H1 (cell line): Measurements from ENCODE around the gene SMIM35. TPM values are rescaled to one million over a fixed set of nuclear protein-coding genes. Genes with fewer than 3 reads are reported as not detected.

Experiments used
- CTCF ChIA-PET: fragments of 300-600 bp; sonication (Branson Sonifier 250); formaldehyde crosslinking; loops from one replicate; lab custom pipeline; 2021; ENCODE audit not compliant: partially characterized antibody; lab: Charles Lee
- POLR2A ChIA-PET: fragments of 300-600 bp; sonication (Branson Sonifier 250); formaldehyde crosslinking; loops from one replicate; lab custom pipeline; 2021; ENCODE audit warnings: inconsistent platforms; ENCODE audit not compliant: partially characterized antibody; lab: Charles Lee
- DNase-seq, 2 experiments: peaks; one replicate each; pipeline versions ENCODE4 v3.0.0 to v3.0.0-alpha.2; 2010 to 2022; ENCODE audit warnings: low spot score in 2 of 2, low read depth in 1 of 2, mixed read lengths in 1 of 2
- FAIRE-seq: peaks from 2 replicates; lab custom pipeline; 2011; peaks lifted over from hg19 to GRCh38; lab: Jason Lieb, UNC
- H2AFZ ChIP-seq: 2 replicates; pipeline ENCODE4 v1.8.1; 2012; ENCODE audit warnings: low read length, inconsistent platforms
- H2AK5ac ChIP-seq: 2 replicates; pipeline ENCODE4 v1.6.1; 2013; ENCODE audit warnings: low read depth, low read length
- H2BK120ac ChIP-seq: replicated peaks from 2 replicates; pipeline ENCODE3; 2013; ENCODE audit warnings: low read depth, low read length, inconsistent platforms
- H2BK12ac ChIP-seq: 2 replicates; pipeline ENCODE4 v1.6.1; 2013; ENCODE audit warnings: low read depth, low read length
- H2BK15ac ChIP-seq: 2 replicates; pipeline ENCODE4 v1.6.1; 2013; ENCODE audit warnings: low read length
- H2BK20ac ChIP-seq: 2 replicates; pipeline ENCODE4 v1.6.1; 2013; ENCODE audit warnings: low read length
- H2BK5ac ChIP-seq: 2 replicates; pipeline ENCODE4 v1.6.1; 2013; ENCODE audit warnings: low read depth, low read length
- H3K14ac ChIP-seq: 2 replicates; pipeline ENCODE4 v1.6.1; 2013; ENCODE audit warnings: inconsistent platforms; ENCODE audit not compliant: insufficient read length
- H3K18ac ChIP-seq: 2 replicates; pipeline ENCODE4 v1.6.1; 2013; ENCODE audit warnings: low read length; ENCODE audit errors: extremely low read depth
- H3K23ac ChIP-seq: 2 replicates; pipeline ENCODE4 v1.6.1; 2013; ENCODE audit warnings: inconsistent platforms; ENCODE audit not compliant: insufficient read length
- H3K23me2 ChIP-seq: 2 replicates; pipeline ENCODE4 v1.6.1; 2013; ENCODE audit warnings: low read depth, low read length
- H3K27ac ChIP-seq: 2 replicates; pipeline ENCODE4 v1.6.1; 2011; ENCODE audit warnings: low read depth, low read length, inconsistent platforms
- H3K27me3 ChIP-seq, 4 experiments: replicated peaks in 1 of 4; 1 replicate in 1 of 4; 2 replicates in 3 of 4; pipeline versions ENCODE4 v1.6.1 to v1.8.1; 2011 to 2013; ENCODE audit warnings: low read length in 3 of 4, mild to moderate bottlenecking in 3 of 4, inconsistent platforms in 2 of 4, mixed read lengths in 2 of 4, moderate library complexity in 1 of 4; ENCODE audit not compliant: control insufficient read depth in 3 of 4, insufficient read depth in 3 of 4; ENCODE audit errors: extremely low read depth in 1 of 4
- H3K36me3 ChIP-seq, 4 experiments: 2 replicates each; pipeline versions ENCODE4 v1.6.1 to v1.8.1; 2011 to 2013; ENCODE audit warnings: mild to moderate bottlenecking in 4 of 4, low read length in 3 of 4, moderate library complexity in 2 of 4, control low read depth in 1 of 4, inconsistent platforms in 1 of 4; ENCODE audit not compliant: insufficient read depth in 4 of 4, control insufficient read depth in 2 of 4
- H3K4ac ChIP-seq: replicated peaks from 2 replicates; pipeline ENCODE3; 2013; ENCODE audit warnings: low read length, low read depth, mixed read lengths, inconsistent platforms; ENCODE audit not compliant: insufficient read length
- H3K4me1 ChIP-seq, 4 experiments: replicated peaks in 1 of 4; 1 replicate in 1 of 4; 2 replicates in 3 of 4; pipeline versions ENCODE4 v1.6.1 to v1.8.1; 2011 to 2013; ENCODE audit warnings: low read length in 3 of 4, inconsistent platforms in 2 of 4, mixed read lengths in 1 of 4; ENCODE audit not compliant: insufficient read depth in 4 of 4, control insufficient read depth in 3 of 4
- H3K4me2 ChIP-seq, 2 experiments: 2 replicates each; pipeline versions ENCODE4 v1.6.1 to v1.8.1; 2011 to 2013; ENCODE audit warnings: low read depth in 2 of 2, low read length in 2 of 2, control low read depth in 1 of 2, inconsistent platforms in 1 of 2, mild to moderate bottlenecking in 1 of 2; ENCODE audit not compliant: insufficient read depth in 1 of 2
- H3K4me3 ChIP-seq, 4 experiments: fragments of 200-600, 300-600 bp in 1 of 4; sonication (generic), shearing (Covaris generic), sonication (Bioruptor Twin) in 1 of 4; 2 replicates each; pipeline versions ENCODE4 v1.5.1 to v1.8.1; 2011 to 2016; ENCODE audit warnings: low read length in 4 of 4, low read depth in 3 of 4, control low read depth in 2 of 4, inconsistent platforms in 2 of 4, mild to moderate bottlenecking in 2 of 4, mixed read lengths in 1 of 4, moderate library complexity in 1 of 4; ENCODE audit not compliant: insufficient read depth in 2 of 4; ENCODE audit errors: extremely low read depth in 1 of 4
- H3K56ac ChIP-seq: replicated peaks from 2 replicates; pipeline ENCODE3; 2013; ENCODE audit warnings: low read depth, mild to moderate bottlenecking, mixed read lengths, low read length, inconsistent platforms; ENCODE audit not compliant: insufficient read length
- H3K79me1 ChIP-seq: 2 replicates; pipeline ENCODE4 v1.6.1; 2013; ENCODE audit warnings: low read depth, low read length, control low read depth
- H3K79me2 ChIP-seq, 2 experiments: 2 replicates each; pipeline versions ENCODE4 v1.6.1 to v1.8.1; 2012 to 2013; ENCODE audit warnings: low read length in 2 of 2, mild to moderate bottlenecking in 2 of 2, inconsistent platforms in 1 of 2; ENCODE audit not compliant: insufficient read depth in 2 of 2, control insufficient read depth in 1 of 2
- H3K9ac ChIP-seq, 4 experiments: replicated peaks in 1 of 4; 1 replicate in 1 of 4; 2 replicates in 3 of 4; pipeline versions ENCODE4 v1.6.1 to v1.8.1; 2011 to 2013; ENCODE audit warnings: low read depth in 3 of 4, low read length in 3 of 4, control low read depth in 2 of 4, mild to moderate bottlenecking in 2 of 4, moderate library complexity in 2 of 4, inconsistent platforms in 1 of 4; ENCODE audit errors: extremely low read depth in 1 of 4
- H3K9me3 ChIP-seq, 2 experiments: 2 replicates each; pipeline versions ENCODE4 v1.6.1 to v1.8.1; 2012 to 2013; ENCODE audit warnings: mild to moderate bottlenecking in 2 of 2, moderate library complexity in 2 of 2, control low read depth in 1 of 2, inconsistent platforms in 1 of 2, low read depth in 1 of 2, low read length in 1 of 2, mixed read lengths in 1 of 2; ENCODE audit not compliant: insufficient read depth in 2 of 2
- H4K20me1 ChIP-seq, 2 experiments: replicated peaks in 1 of 2; 2 replicates each; pipeline versions ENCODE3 to v1.8.1; 2011 to 2013; ENCODE audit warnings: inconsistent platforms in 2 of 2, low read length in 2 of 2, mild to moderate bottlenecking in 1 of 2; ENCODE audit not compliant: insufficient read depth in 2 of 2, control insufficient read depth in 1 of 2
- H4K5ac ChIP-seq: 2 replicates; pipeline ENCODE4 v1.6.1; 2013; ENCODE audit warnings: low read length, low read depth, mixed read lengths, inconsistent platforms; ENCODE audit not compliant: insufficient read length
- H4K8ac ChIP-seq: 2 replicates; pipeline ENCODE4 v1.8.0; 2013; ENCODE audit warnings: mild to moderate bottlenecking, moderate library complexity, low read length, inconsistent platforms; ENCODE audit not compliant: insufficient read depth; ENCODE audit errors: extremely low read depth
- H4K91ac ChIP-seq: replicated peaks from 2 replicates; pipeline ENCODE3; 2013; ENCODE audit warnings: low read length, mixed read lengths, inconsistent platforms; ENCODE audit not compliant: insufficient read length
- CEBPB ChIP-seq: IDR thresholded peaks from 2 replicates; pipeline ENCODE4 v1.6.1; 2012; ENCODE audit warnings: low read depth, low read length
- CHD1 ChIP-seq: IDR thresholded peaks from 2 replicates; pipeline ENCODE4 v1.6.1; 2012; ENCODE audit warnings: low read depth, low read length, improper control_type of control experiment
- CTBP2 ChIP-seq: IDR thresholded peaks from 2 replicates; pipeline ENCODE4 v1.7.0; 2011; ENCODE audit warnings: borderline replicate concordance, mild to moderate bottlenecking, moderate library complexity, mixed read lengths, low read length; ENCODE audit not compliant: insufficient read depth, insufficient read length
- EP300 ChIP-seq, 2 experiments: IDR thresholded peaks; 1 replicate in 1 of 2; 2 replicates in 1 of 2; pipeline ENCODE4 v1.6.1; 2011 to 2012; ENCODE audit warnings: low read depth in 2 of 2, low read length in 2 of 2, mild to moderate bottlenecking in 2 of 2, borderline replicate concordance in 1 of 2, inconsistent platforms in 1 of 2, moderate library complexity in 1 of 2
- KDM5A ChIP-seq: fragments of 200-600 bp; IDR thresholded peaks from 2 replicates; pipeline ENCODE4 v1.7.1; 2012; ENCODE audit warnings: mild to moderate bottlenecking, low read length, inconsistent platforms, mixed read lengths
- MAFK ChIP-seq: IDR thresholded peaks from 2 replicates; pipeline ENCODE4 v1.6.1; 2012; ENCODE audit warnings: low read depth, mild to moderate bottlenecking, improper control_type of control experiment, low read length
- MAX ChIP-seq: IDR thresholded peaks from 2 replicates; pipeline ENCODE4 v1.6.1; 2012; ENCODE audit warnings: inconsistent platforms
- POLR2A ChIP-seq, 2 experiments: IDR thresholded peaks; 1 replicate in 1 of 2; 2 replicates in 1 of 2; pipeline ENCODE4 v1.6.1; 2011; ENCODE audit warnings: low read depth in 2 of 2, low read length in 2 of 2, mild to moderate bottlenecking in 2 of 2; ENCODE audit errors: control extremely low read depth in 1 of 2
- RXRA ChIP-seq: IDR thresholded peaks from 2 replicates; pipeline ENCODE4 v1.6.1; 2011; ENCODE audit warnings: low read depth, mild to moderate bottlenecking, low read length, moderate library complexity; ENCODE audit not compliant: insufficient read depth
- TAF7 ChIP-seq: optimal IDR thresholded peaks from 2 replicates; pipeline ENCODE3; 2011; ENCODE audit warnings: low read depth, mild to moderate bottlenecking, inconsistent platforms, low read length, moderate library complexity, borderline replicate concordance
- TEAD4 ChIP-seq: IDR thresholded peaks from 2 replicates; pipeline ENCODE4 v1.6.1; 2012; ENCODE audit warnings: low read depth, low read length, inconsistent platforms, mixed read lengths
- YY1 ChIP-seq: IDR thresholded peaks from 2 replicates; pipeline ENCODE4 v1.6.1; 2011; ENCODE audit warnings: low read depth, mild to moderate bottlenecking, low read length
- ZNF274 ChIP-seq: IDR thresholded peaks from 2 replicates; pipeline ENCODE4 v1.7.0; 2012; ENCODE audit warnings: low read length, borderline replicate concordance; ENCODE audit errors: extremely low read depth
- WGBS, 2 experiments: shearing (Covaris generic) in 1 of 2; methylation state at CpG; one replicate each; pipeline versions ENCODE4 v1.1.6 to v1.1.7; 2013 to 2015; ENCODE audit warnings: low lambda C conversion rate in 2 of 2, mixed read lengths in 2 of 2, inconsistent platforms in 1 of 2, low coverage in 1 of 2, missing lambda C conversion rate in 1 of 2; ENCODE audit not compliant: insufficient replicate concordance in 2 of 2, insufficient coverage in 1 of 2, insufficient read length in 1 of 2; ENCODE audit errors: extremely low coverage in 1 of 2, missing lambda C conversion rate in 1 of 2; 5-methylcytosine and 5-hydroxymethylcytosine counted together
- polyA plus RNA-seq, 7 experiments: library from polyadenylated mRNA; depleted of rRNA in 3 of 7; stranded (reverse) in 5 of 7; unstranded in 2 of 7; fragments of >200 nt in 5 of 7; fragments of 200-250 nt in 2 of 7; gene quantifications; 1 replicate in 5 of 7; 2 replicates in 1 of 7; 4 replicates in 1 of 7; pipeline versions ENCODE4 v1.2.1 to v1.2.3, GENCODE V29; 2011 to 2013; ENCODE audit warnings: missing spikeins in 2 of 7, mixed read lengths in 2 of 7
- total RNA-seq: library from RNA; stranded (reverse); fragmentation: NEBNext Ultra II Directional; extraction: Animal tissue kit (Norgen Biotek cat#: 25700); gene quantifications from 2 replicates; pipeline ENCODE4 v1.2.1, GENCODE V29; 2021

The SMIM35 gene
- total and polyA plus RNA-seq, 2 of the 8 experiments (the other 6 are each of a cell fraction or from before 2014, with no cell fraction given): not detected

- CTCF ChIA-PET: interaction anchor here (2.8 kb wide), 1 partner anchor 11 kb away, joined by 7 read pairs; no protein-coding TSS in a partner anchor
- no peak overlapping the region for H3K14ac ChIP-seq
- no peak overlapping the region for H3K4me2 ChIP-seq
- peaks cover 0 to 13% (median 8%) of the 10 kb centered on the region in 4 experiments; a peak in 6 of 7 replicates for H3K4me1 ChIP-seq
- no peak overlapping the region for H3K18ac ChIP-seq
- H3K23ac ChIP-seq: no peak overlapping the region
- H3K4me3 ChIP-seq: no peak overlapping the region
- H3K9me3 ChIP-seq: no peaks in the 10 kb centered on the region
- no peak overlapping the region for H2BK120ac ChIP-seq
- no peak overlapping the region for H2BK5ac ChIP-seq
- no peaks in the 10 kb centered on the region; the same call in 1 of the 2 replicates for H3K23me2 ChIP-seq
- H2AFZ ChIP-seq: no peak overlapping the region
- H2AK5ac ChIP-seq: no peak overlapping the region
- no peaks in the 10 kb centered on the region for H4K20me1 ChIP-seq
- H3K27ac ChIP-seq: no peak overlapping the region
- no peak overlapping the region for H2BK15ac ChIP-seq
- H3K56ac ChIP-seq: no peak overlapping the region
- no peak overlapping the region for H2BK20ac ChIP-seq
- H3K4ac ChIP-seq: no peak overlapping the region
- H3K79me2 ChIP-seq: no peaks in the 10 kb centered on the region
- WGBS, 2 experiments: 80% methylated on average over 13 of the region's 13 CpGs; no CpG with 5 or more reads in 1 of the 2 experiments
- no peak overlapping the region for H4K8ac ChIP-seq
- no peak overlapping the region for H3K9ac ChIP-seq
- DNase-seq (no peak), FAIRE-seq (no peak)
- no peak overlapping the region; the same call in 1 of the 2 replicates for H2BK12ac ChIP-seq
- H4K91ac ChIP-seq: no peak overlapping the region
- H3K79me1 ChIP-seq: no peaks in the 10 kb centered on the region
- no peaks in the 10 kb centered on the region for H3K36me3 ChIP-seq
- POLR2A ChIA-PET: interaction anchor here (0.6 kb wide), 1 partner anchor 107 kb away, joined by 3 read pairs; no protein-coding TSS in a partner anchor
- H4K5ac ChIP-seq: no peak overlapping the region
- no peaks in the 10 kb centered on the region; a peak in 1 of 7 replicates for H3K27me3 ChIP-seq
- TF ChIP-seq ZNF274 (no peak), MAFK (no peak), RXRA (no peak), EP300 (IDR thresholded peaks at IDR 0.05; ENCODE audit: borderline replicate concordance in 1 of 2, low read depth in 2 of 2, low read length in 2 of 2) (no peak), KDM5A (no peak), YY1 (no peak), MAX (no peak), CTBP2 (no peak), POLR2A (IDR thresholded peaks at IDR 0.05; ENCODE audit: control extremely low read depth in 1 of 2, low read depth in 2 of 2, low read length in 2 of 2) (no peak), CEBPB (no peak), CHD1 (no peak), TEAD4 (no peak), TAF7 (no peak)
Observed at GRCh38 chr11:118102721-118103261, 16.0 kb upstream of the SMIM35 start.
